ENCODE results near the gene NXN.

- TF ChIP-seq YY1 (IDR thresholded peaks at IDR 0.05; ENCODE audit: insufficient read depth, insufficient read length) (no peak), ZNF274 (IDR thresholded peaks at IDR 0.05; ENCODE audit: low read depth, low read length) (no peak), SUZ12 (IDR thresholded peaks at IDR 0.05; ENCODE audit: extremely low read depth, insufficient read depth, insufficient read length) (no peak)
These were observed 195.4 kb downstream of the NXN start for GRCh38 chr17:784143-784542.

Data from NT2/D1 (cell line).